GM12878 (cell line): Measurements from ENCODE around the gene KLF11. TPM values are rescaled to one million over a fixed set of nuclear protein-coding genes. Genes with fewer than 3 reads are reported as not detected.

Experiments
- ATAC-seq: fragments of 200-7000 bp; cut with Tn5 transposase; 3 replicates; pipeline ENCODE4 v1.9.1; 2020; ENCODE audit warnings: mild to moderate bottlenecking, moderate library complexity
- BruUV-seq: library from RNA; stranded (reverse); fragments of 400-500 nt; replicated peaks from 2 replicates; lab custom pipeline; 2021; lab: Mats Ljungman, UMichigan
- CTCF ChIA-PET: fragments of 300-600 bp; sonication (Branson Sonifier 250); formaldehyde crosslinking; extraction: SDS; loops from one replicate; lab custom pipeline; 2021; ENCODE audit warnings: inconsistent platforms; lab: Yijun Ruan, JAX
- POLR2A ChIA-PET: fragments of 350-600 bp; formaldehyde crosslinking; extraction: SDS; loops from one replicate; lab custom pipeline; 2021; ENCODE audit warnings: inconsistent platforms; lab: Charles Lee
- RAD21 ChIA-PET: fragments of 300-600 bp; sonication (Branson Sonifier 250); formaldehyde crosslinking; loops from one replicate; lab custom pipeline; 2023; ENCODE audit warnings: antibody characterized with exemption; ENCODE audit not compliant: unreplicated experiment; lab: Charles Lee
- SMC1A ChIA-PET: fragments of 300-600 bp; sonication (Branson Sonifier 250); formaldehyde crosslinking; loops from one replicate; lab custom pipeline; 2023; ENCODE audit not compliant: unreplicated experiment, uncharacterized antibody; lab: Charles Lee
- DNase-seq: peaks from one replicate; pipeline ENCODE4 v3.0.0-alpha.2; 2011; ENCODE audit warnings: low read depth, low spot score
- FAIRE-seq: peaks from 3 replicates; lab custom pipeline; 2011; peaks lifted over from hg19 to GRCh38; lab: Jason Lieb, UNC
- H2AFZ ChIP-seq: 2 replicates; pipeline ENCODE4 v1.6.0; 2011; ENCODE audit warnings: low read depth, low read length, control low read depth; ENCODE audit not compliant: control insufficient read depth
- H3K27ac ChIP-seq: 2 replicates; pipeline ENCODE4 v1.5.1; 2011; ENCODE audit warnings: control low read depth; ENCODE audit not compliant: control insufficient read depth, insufficient read depth
- H3K27me3 ChIP-seq, 2 experiments: replicated peaks in 1 of 2; 2 replicates each; pipeline versions ENCODE4 v1.6.0 to v1.6.1; 2011; ENCODE audit warnings: low read length in 1 of 2; ENCODE audit not compliant: control insufficient read depth in 2 of 2, insufficient read depth in 2 of 2
- H3K36me3 ChIP-seq, 2 experiments: 2 replicates each; pipeline ENCODE4 v1.5.1; 2011; ENCODE audit warnings: low read length in 1 of 2; ENCODE audit not compliant: control insufficient read depth in 2 of 2, insufficient read depth in 2 of 2
- H3K4me1 ChIP-seq: 2 replicates; pipeline ENCODE4 v1.6.1; 2011; ENCODE audit warnings: mild to moderate bottlenecking, low read length, moderate library complexity, mixed read lengths; ENCODE audit not compliant: control insufficient read depth, insufficient read depth
- H3K4me2 ChIP-seq: 2 replicates; pipeline ENCODE4 v1.6.0; 2011; ENCODE audit warnings: control low read depth; ENCODE audit not compliant: control insufficient read depth, insufficient read depth
- H3K4me3 ChIP-seq: fragments of 200-600 bp; sonication (generic); 2 replicates; pipeline ENCODE4 v1.5.1; 2016
- H3K79me2 ChIP-seq: 2 replicates; pipeline ENCODE4 v1.6.0; 2011; ENCODE audit warnings: low read length; ENCODE audit not compliant: control insufficient read depth, insufficient read depth
- H3K9ac ChIP-seq: 2 replicates; pipeline ENCODE4 v1.8.0; 2011; ENCODE audit warnings: low read length, control low read depth, mixed read lengths; ENCODE audit not compliant: control insufficient read depth, insufficient read depth
- H3K9me3 ChIP-seq: replicated peaks from 3 replicates; pipeline ENCODE4 v1.5.1; 2011; ENCODE audit warnings: mild to moderate bottlenecking, low read length; ENCODE audit not compliant: control insufficient read depth, insufficient read depth
- H4K20me1 ChIP-seq: 2 replicates; pipeline ENCODE4 v1.6.0; 2011; ENCODE audit not compliant: control insufficient read depth, insufficient read depth
- ATF7 ChIP-seq: fragments of 450-650 bp; IDR thresholded peaks from 2 replicates; pipeline ENCODE4 v1.6.1; 2016; ENCODE audit warnings: low read depth, mild to moderate bottlenecking
- CUX1 ChIP-seq: IDR thresholded peaks from 2 replicates; pipeline ENCODE4 v1.6.1; 2012; ENCODE audit warnings: improper control_type of control experiment, low read depth, low read length; ENCODE audit not compliant: insufficient replicate concordance
- DPF2 ChIP-seq: fragments of 450-650 bp; IDR thresholded peaks from 2 replicates; pipeline ENCODE4 v1.6.1; 2017; ENCODE audit warnings: mild to moderate bottlenecking
- MYC ChIP-seq: IDR thresholded peaks from 2 replicates; pipeline ENCODE4 v1.6.1; 2011; ENCODE audit warnings: mild to moderate bottlenecking, low read length, moderate library complexity, inconsistent platforms; ENCODE audit not compliant: insufficient read depth, insufficient replicate concordance, insufficient read length, severe bottlenecking
- PRDM15 ChIP-seq: fragments of 450-650 bp; formaldehyde crosslinking; IDR thresholded peaks from 2 replicates; pipeline ENCODE4 v1.4.0; 2020; ENCODE audit warnings: mild to moderate bottlenecking, moderate library complexity
- SP1 ChIP-seq: IDR thresholded peaks from one replicate; pipeline ENCODE4 v1.6.1; 2011; ENCODE audit warnings: low read depth, low read length
- SUZ12 ChIP-seq: fragments of 200-600 bp; sonication (generic); IDR thresholded peaks from one replicate; pipeline ENCODE4 v1.6.1; 2018; ENCODE audit warnings: antibody characterized with exemption, mild to moderate bottlenecking; ENCODE audit not compliant: unreplicated experiment
- ZBTB33 ChIP-seq: fragments of 450-650 bp; IDR thresholded peaks from 2 replicates; pipeline ENCODE4 v1.6.1; 2017; ENCODE audit warnings: mild to moderate bottlenecking
- WGBS: methylation state at CpG from one replicate; pipeline ENCODE4 v1.1.6; 2016; ENCODE audit warnings: low lambda C conversion rate; ENCODE audit not compliant: insufficient replicate concordance, insufficient coverage; ENCODE audit errors: missing lambda C conversion rate; 5-methylcytosine and 5-hydroxymethylcytosine counted together
- in situ Hi-C: fragments of 300-500 bp; cut with MboI; formaldehyde crosslinking; loops from 9 replicates; pipeline ENCODE4 v1.14.3; 2018; ENCODE audit warnings: mixed read lengths
- intact Hi-C: fragments of 100-400 bp; cut with micrococcal nuclease; formaldehyde crosslinking; loops from one replicate; pipeline ENCODE4 v1.14.2; 2022; ENCODE audit not compliant: unreplicated experiment
- polyA plus RNA-seq, 11 experiments: library from polyadenylated mRNA; depleted of rRNA in 4 of 11; unstranded in 6 of 11; stranded (reverse) in 5 of 11; fragments of >200 nt; fragmentation: Nextera tagmentation in 4 of 11; fragmentation: Illumina TruSeq in 1 of 11; extraction: Ambion mirVana in 4 of 11; extraction: Trizol in 1 of 11; gene quantifications; 1 replicate in 1 of 11; 2 replicates in 10 of 11; pipeline versions ENCODE4 v1.2.1 to v1.2.3, GENCODE V29; 2011 to 2016; ENCODE audit warnings: inconsistent platforms in 2 of 11, missing spikeins in 2 of 11, low read depth in 1 of 11
- total RNA-seq, 4 experiments: library from RNA; depleted of rRNA in 3 of 4; stranded (reverse); fragments of >200 nt in 3 of 4; fragmentation: Illumina TruSeq in 1 of 4; extraction: Trizol in 1 of 4; gene quantifications; 2 replicates each; pipeline versions ENCODE4 v1.2.1 to v1.2.3, GENCODE V29; 2013 to 2021
- TF ChIP-seq, protein P1 (sequence below): IDR thresholded peaks from 2 replicates; pipeline ENCODE4 v1.6.1; 2011; ENCODE audit warnings: low read depth, mild to moderate bottlenecking, low read length, moderate library complexity, borderline replicate concordance; ENCODE audit errors: extremely low read depth

Gene KLF11
- total and polyA plus RNA-seq, 10 of the 15 experiments (the other 5 are each of a cell fraction or from before 2014, with no cell fraction given), result 0.03 to 0.54 (median 0.14) TPM; not detected in 1

- no peak for TF ChIP-seq ZBTB33
Observed at GRCh38 chr2:10064932-10065772, 21.8 kb downstream of the KLF11 start (continued).

GRCh38 chr2:10065773-10066055, 22.4 kb downstream of the KLF11 start:
- H3K27me3 ChIP-seq, result no peaks in the 10 kb centered on the region
- no peak overlapping the region for H3K4me2 ChIP-seq
- H3K36me3 ChIP-seq, result no peaks in the 10 kb centered on the region
- H3K79me2 ChIP-seq, result no peaks in the 10 kb centered on the region
- H3K27ac ChIP-seq, result no peak overlapping the region
- no peak overlapping the region for H3K4me3 ChIP-seq
- H3K9me3 ChIP-seq, result peaks cover 2% of the 10 kb centered on the region; the same call in 2 of the 3 replicates
- no peak overlapping the region for H3K9ac ChIP-seq
- ChIA-PET POLR2A (no interaction called here), SMC1A (no interaction called here), CTCF (interaction anchor here (1.7 to 22.8 kb wide), 2 partner anchors 31 to 343 kb away, joined by 4 to 983 read pairs; no protein-coding TSS in a partner anchor), RAD21 (interaction anchor here (0.5 kb wide), 1 partner anchor 218 kb away, joined by 4 read pairs; no protein-coding TSS in a partner anchor)
- H3K4me1 ChIP-seq, result no peaks in the 10 kb centered on the region
- H4K20me1 ChIP-seq, result no peaks in the 10 kb centered on the region
- no peak for FAIRE-seq
- BruUV-seq, result no TSS peak
- intact Hi-C loops (no loop called here), in situ Hi-C loops (no loop called here)
- no peak for DNase-seq
- WGBS, result 76% methylated on average over 6 of the region's 6 CpGs
- ATAC-seq, result no peak
- H2AFZ ChIP-seq, result no peak overlapping the region
- TF ChIP-seq SP1, result no peak
- no peak for TF ChIP-seq DPF2
- no peak for TF ChIP-seq CUX1
- TF ChIP-seq, protein P1, sequence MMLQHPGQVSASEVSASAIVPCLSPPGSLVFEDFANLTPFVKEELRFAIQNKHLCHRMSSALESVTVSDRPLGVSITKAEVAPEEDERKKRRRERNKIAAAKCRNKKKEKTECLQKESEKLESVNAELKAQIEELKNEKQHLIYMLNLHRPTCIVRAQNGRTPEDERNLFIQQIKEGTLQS, result no peak
- no peak for TF ChIP-seq MYC
- TF ChIP-seq ATF7, result no peak
- no peak for TF ChIP-seq SUZ12
- no peak for TF ChIP-seq PRDM15 (CRISPR knock-in tag)
